Skeletal muscle cell (primary cell): ENCODE results near the gene MICB.
"Not testable (repeated sequence)": the region's sequence is repeated elsewhere in the genome, so short reads cannot be mapped to it uniquely, and the experiment has no call there.

Experiments
- DNase-seq: peaks from one replicate; pipeline ENCODE4 v3.0.0-alpha.2; 2010; ENCODE audit warnings: low read depth
- H3K4me3 ChIP-seq: 2 replicates; pipeline ENCODE4 v1.5.1; 2011; ENCODE audit warnings: low read depth, mild to moderate bottlenecking, control low read depth, low read length, moderate library complexity

MICB gene

GRCh38 chr6:31496826-31497225 is 1.1 kb upstream of the MICB start:
- not testable (repeated sequence) for H3K4me3 ChIP-seq, DNase-seq

DNA sequence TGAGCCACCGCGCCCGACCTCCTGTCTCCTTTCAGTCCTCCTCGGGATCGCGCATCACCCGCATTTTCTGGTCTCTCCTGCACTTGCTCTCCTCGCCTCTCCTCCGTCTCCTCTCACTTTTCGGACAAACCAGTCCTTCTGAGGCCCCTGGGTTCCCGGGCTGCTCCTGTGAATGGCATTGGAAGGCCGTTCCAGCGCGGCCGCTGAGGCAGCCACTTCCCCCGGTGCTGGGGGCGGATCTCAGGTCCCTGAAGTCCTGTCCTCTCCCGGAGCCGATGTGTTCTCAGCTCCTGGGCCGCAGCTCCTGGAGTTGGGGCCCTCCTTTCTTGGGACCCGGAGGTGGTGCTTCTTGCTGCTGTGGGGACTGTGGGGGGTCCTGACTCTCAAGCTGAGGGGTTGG is 803 bp downstream of the MICB start:
- peak overlapping the region; percentile 68 for H3K4me3 ChIP-seq

GRCh38 chr6:31499648-31500047 is 1.7 kb downstream of the MICB start:
- not testable (repeated sequence) for H3K4me3 ChIP-seq, DNase-seq

More for the DNA sequence above, 803 bp downstream of the MICB start:
- no peak for DNase-seq

DNA sequence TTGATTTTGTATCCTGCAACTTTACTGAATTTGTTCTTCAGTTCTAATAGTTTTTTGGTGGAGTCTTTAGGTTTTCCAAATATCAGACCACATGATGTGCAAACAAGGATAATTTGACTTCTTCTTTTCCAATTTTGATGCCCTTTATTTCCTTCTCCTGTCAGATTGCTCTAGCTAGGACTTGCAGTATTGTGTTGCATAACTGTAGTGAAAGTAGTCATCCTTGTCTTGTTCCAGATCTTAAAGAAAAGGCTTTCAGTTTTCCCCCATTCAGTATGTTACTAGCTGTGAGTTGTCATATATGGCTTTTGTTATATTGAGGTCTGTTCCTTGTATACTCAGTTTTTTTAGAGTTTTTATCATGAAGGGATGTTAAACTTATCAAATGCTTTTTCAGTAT is 4.6 kb downstream of the MICB start:
- no peak for DNase-seq
- no peak overlapping the region for H3K4me3 ChIP-seq

DNA sequence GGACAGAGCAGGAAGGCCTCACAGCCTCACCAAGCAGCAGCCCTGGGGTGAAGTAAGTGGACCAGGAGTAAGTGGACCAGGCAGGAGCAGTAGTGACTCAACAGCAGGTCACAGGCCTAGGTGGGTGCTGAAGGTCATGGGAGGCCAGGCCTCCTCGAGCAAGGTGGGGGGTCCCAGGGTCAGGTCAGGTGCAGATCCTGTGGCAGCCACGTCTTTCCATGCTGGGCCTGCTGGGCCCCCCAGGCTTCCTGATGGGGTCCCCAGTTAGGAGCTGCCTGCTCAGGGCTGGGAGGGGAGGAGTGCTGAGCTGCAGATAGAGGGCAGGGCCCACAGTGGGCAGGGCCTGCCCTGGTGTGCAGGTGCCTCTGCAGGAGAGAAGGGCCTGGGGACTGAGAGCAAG is 11.1 kb downstream of the MICB start:
- not testable (repeated sequence) for DNase-seq, H3K4me3 ChIP-seq

- DNase-seq = no peak
- H3K4me3 ChIP-seq = no peak overlapping the region
These were observed 12.1 kb downstream of the MICB start for GRCh38 chr6:31510007-31510406.

- DNase-seq = no peak
These were observed 15.7 kb downstream of the MICB start for GRCh38 chr6:31513456-31514165.

GRCh38 chr6:31521835-31522234 is 23.9 kb downstream of the MICB start:
- no peak overlapping the region for H3K4me3 ChIP-seq
- DNase-seq = no peak

More at GRCh38 chr6:31513456-31514165, 15.7 kb downstream of the MICB start:
- H3K4me3 ChIP-seq = no peak overlapping the region

- no peak overlapping the region for H3K4me3 ChIP-seq
These were observed 27.6 kb downstream of the MICB start for GRCh38 chr6:31525553-31525931.

GRCh38 chr6:31525932-31526591 is 28.1 kb downstream of the MICB start:
- H3K4me3 ChIP-seq = no peak overlapping the region
- no peak for DNase-seq

More at GRCh38 chr6:31525553-31525931, 27.6 kb downstream of the MICB start:
- DNase-seq = no peak

DNA sequence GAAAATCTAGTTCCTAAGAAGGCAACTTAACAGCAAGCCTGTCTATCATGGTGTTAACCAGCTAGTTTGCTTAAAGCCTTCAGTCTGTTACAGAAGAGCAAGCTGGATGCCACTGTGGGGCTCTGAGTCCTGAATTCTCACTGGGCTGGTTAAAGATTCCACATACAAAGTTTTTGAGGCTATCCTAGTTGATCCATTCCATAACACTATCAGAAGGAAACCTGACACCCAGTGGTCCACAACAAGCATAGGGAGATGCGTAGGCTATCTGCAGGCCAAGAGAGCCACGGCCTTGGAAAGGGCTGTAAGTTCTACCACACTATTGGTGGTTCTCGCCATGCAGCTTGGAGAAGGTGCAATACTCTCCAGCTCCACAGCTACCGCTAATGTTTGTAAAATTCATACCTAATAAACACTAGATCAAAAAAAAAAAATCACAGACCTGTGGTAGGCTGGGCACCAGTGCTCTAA is 30.4 kb downstream of the MICB start:
- DNase-seq = no peak
- H3K4me3 ChIP-seq = no peak overlapping the region

- H3K4me3 ChIP-seq = no peak within 1 kb of the TSS
- no peak for DNase-seq
These were observed 30.9 kb downstream of the MICB start, which contains the start of gene MCCD1 for GRCh38 chr6:31528821-31529328. Gene MCCD1, plus strand, starts transcription at chr6:31528962. Its CDS starts 53 bp downstream, at chr6:31529015.

DNA sequence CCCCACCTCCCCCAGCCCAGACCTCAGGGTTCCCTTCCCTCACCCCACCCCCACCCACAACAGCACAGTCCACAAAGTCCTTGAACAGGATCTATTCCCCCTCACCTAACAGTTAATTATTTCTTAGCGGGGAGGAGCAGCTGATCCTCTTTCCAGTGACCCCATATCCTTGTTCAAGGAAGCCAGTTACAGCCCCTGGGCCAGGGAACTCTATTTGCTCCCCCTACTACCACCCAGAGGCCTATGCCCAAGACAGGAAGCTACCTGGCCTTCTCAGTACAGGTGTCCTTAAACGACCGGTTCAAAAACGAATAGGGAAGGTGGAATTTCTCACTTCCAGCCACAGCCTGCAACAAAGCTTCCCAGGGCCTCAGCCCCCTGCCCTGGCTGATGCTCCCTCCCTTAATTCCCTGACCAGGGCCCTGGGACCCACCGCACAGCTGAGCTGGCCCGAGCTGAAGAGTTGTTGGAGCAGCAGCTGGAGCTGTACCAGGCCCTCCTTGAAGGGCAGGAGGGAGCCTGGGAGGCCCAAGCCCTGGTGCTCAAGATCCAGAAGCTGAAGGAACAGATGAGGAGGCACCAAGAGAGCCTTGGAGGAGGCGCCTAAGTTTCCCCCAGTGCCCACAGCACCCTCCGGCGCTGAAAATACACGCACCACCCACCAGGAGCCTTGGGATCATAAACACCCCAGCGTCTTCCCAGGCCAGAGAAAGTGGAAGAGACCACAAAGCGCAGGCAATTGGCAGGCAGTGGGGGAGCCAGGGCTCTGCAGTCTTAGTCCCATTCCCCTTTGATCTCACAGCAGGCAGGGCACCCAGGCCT is 31.6 kb downstream of the MICB start:
- no peak for DNase-seq

GRCh38 chr6:31530659-31531058 is 32.7 kb downstream of the MICB start:
- no peak overlapping the region for H3K4me3 ChIP-seq
- DNase-seq = no peak

More for the DNA sequence above, 31.6 kb downstream of the MICB start:
- no peak overlapping the region for H3K4me3 ChIP-seq

GRCh38 chr6:31531162-31531561 is 33.2 kb downstream of the MICB start:
- no peak overlapping the region for H3K4me3 ChIP-seq
- no peak for DNase-seq

GRCh38 chr6:31531771-31532643 is 34.1 kb downstream of the MICB start:
- no peak for DNase-seq
- H3K4me3 ChIP-seq = no peak overlapping the region

DNA sequence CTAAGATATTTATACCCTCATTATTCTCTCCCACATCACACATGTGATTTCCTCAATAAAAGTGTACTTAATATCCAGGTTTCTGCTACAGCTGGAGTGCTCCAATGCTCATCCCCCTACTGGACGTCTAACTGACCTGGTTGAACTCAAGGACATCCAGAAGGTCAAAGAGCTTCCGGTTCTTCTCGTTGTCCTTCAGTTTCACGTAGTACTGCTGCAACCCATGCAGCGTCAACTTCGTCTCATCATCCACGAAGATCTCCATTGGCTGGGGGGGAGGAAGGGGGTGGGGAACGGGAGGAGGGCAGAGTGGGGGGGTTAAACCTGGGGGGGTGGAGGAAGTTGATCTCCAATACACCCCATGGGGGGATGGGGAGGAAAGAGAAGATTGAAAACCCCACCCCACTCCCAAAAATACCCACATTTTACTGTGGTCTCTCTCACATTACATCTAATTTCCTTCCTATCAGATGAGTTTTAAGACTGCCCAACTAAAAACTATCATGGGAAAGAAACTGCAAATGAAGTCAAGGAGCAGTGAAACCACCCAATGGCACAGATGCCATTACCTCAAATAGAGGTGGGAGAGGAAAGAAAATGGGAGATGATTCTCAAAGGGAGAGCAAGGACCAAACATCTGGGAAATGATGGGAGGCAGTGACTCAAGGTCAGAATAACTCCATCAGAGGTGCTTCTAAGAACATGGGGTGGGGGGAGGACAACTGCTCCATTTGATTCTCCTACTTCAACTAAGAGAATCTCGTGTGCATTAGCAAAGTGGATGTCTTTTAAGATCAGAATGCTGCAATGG is 34.9 kb downstream of the MICB start:
- DNase-seq = no peak
- no peak overlapping the region for H3K4me3 ChIP-seq

DNA sequence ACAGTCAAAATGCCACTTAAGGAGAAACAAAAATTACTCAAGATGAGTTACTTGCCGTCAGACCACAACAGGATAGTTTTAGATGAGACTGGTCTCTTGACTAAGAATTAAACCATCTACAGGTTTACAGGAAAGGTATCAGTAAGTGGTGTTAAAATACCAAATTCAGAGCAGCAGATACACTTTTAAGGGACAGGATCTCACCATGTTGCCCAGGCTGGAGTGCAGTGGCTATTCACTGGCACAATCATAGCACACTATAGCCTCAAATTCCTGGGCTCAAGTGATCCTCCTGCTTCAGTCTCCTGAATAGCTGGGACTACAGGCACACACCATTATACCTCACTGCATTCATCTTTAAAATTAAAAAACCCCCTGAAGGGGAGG is 35.5 kb downstream of the MICB start:
- no peak overlapping the region for H3K4me3 ChIP-seq
- DNase-seq = no peak
